Keratinocyte (primary cell): ENCODE data around the gene CDH16. TPM values are rescaled to one million over a fixed set of nuclear protein-coding genes. Genes with fewer than 3 reads are reported as not detected.

Experiments used
- DNase-seq: peaks from one replicate; pipeline ENCODE4 v3.0.0-alpha.2; 2011; ENCODE audit warnings: low read depth, missing footprints, low spot score
- FAIRE-seq: peaks from 2 replicates; lab custom pipeline; 2011; peaks lifted over from hg19 to GRCh38; lab: Jason Lieb, UNC
- H2AFZ ChIP-seq: 2 replicates; pipeline ENCODE4 v1.6.0; 2012; ENCODE audit warnings: low read length, control low read depth, inconsistent platforms; ENCODE audit not compliant: control insufficient read depth
- H3K27ac ChIP-seq: 2 replicates; pipeline ENCODE4 v1.5.1; 2011; ENCODE audit warnings: low read length; ENCODE audit not compliant: control insufficient read depth, insufficient read depth
- H3K27me3 ChIP-seq: 3 replicates; pipeline ENCODE4 v1.6.0; 2011; ENCODE audit warnings: low read length; ENCODE audit not compliant: control insufficient read depth, insufficient read depth; ENCODE audit errors: extremely low read depth
- H3K36me3 ChIP-seq, 2 experiments: 2 replicates in 1 of 2; 3 replicates in 1 of 2; pipeline ENCODE4 v1.5.1; 2011; ENCODE audit warnings: low read length in 2 of 2, mild to moderate bottlenecking in 1 of 2; ENCODE audit not compliant: control insufficient read depth in 2 of 2, insufficient read depth in 2 of 2; ENCODE audit errors: extremely low read depth in 1 of 2
- H3K4me1 ChIP-seq: 3 replicates; pipeline ENCODE4 v1.5.1; 2011; ENCODE audit warnings: low read length; ENCODE audit not compliant: control insufficient read depth, insufficient read depth; ENCODE audit errors: extremely low read depth
- H3K4me2 ChIP-seq: 3 replicates; pipeline ENCODE4 v1.6.0; 2011; ENCODE audit warnings: low read depth, low read length; ENCODE audit not compliant: control insufficient read depth, insufficient read depth; ENCODE audit errors: extremely low read depth
- H3K4me3 ChIP-seq, 3 experiments: fragments of 200-600 bp in 1 of 3; sonication (generic) in 1 of 3; 2 replicates in 2 of 3; 3 replicates in 1 of 3; pipeline ENCODE4 v1.5.1; 2011 to 2016; ENCODE audit warnings: low read length in 3 of 3, mild to moderate bottlenecking in 3 of 3, control low read depth in 2 of 3, inconsistent platforms in 1 of 3, low read depth in 1 of 3, mixed read lengths in 1 of 3, mixed run types in 1 of 3, moderate library complexity in 1 of 3; ENCODE audit not compliant: control insufficient read depth in 2 of 3, insufficient read depth in 2 of 3; ENCODE audit errors: extremely low read depth in 1 of 3
- H3K79me2 ChIP-seq: 2 replicates; pipeline ENCODE4 v1.6.0; 2012; ENCODE audit warnings: low read length; ENCODE audit not compliant: control insufficient read depth, insufficient read depth
- H3K9ac ChIP-seq: 3 replicates; pipeline ENCODE4 v1.6.0; 2011; ENCODE audit warnings: low read length; ENCODE audit not compliant: control insufficient read depth, insufficient read depth; ENCODE audit errors: extremely low read depth
- H3K9me1 ChIP-seq: 3 replicates; pipeline ENCODE4 v1.6.0; 2011; ENCODE audit warnings: low read length; ENCODE audit not compliant: control insufficient read depth, insufficient read depth; ENCODE audit errors: extremely low read depth
- H3K9me3 ChIP-seq: 2 replicates; pipeline ENCODE4 v1.5.1; 2012; ENCODE audit warnings: low read depth, low read length; ENCODE audit not compliant: control insufficient read depth
- H4K20me1 ChIP-seq: 3 replicates; pipeline ENCODE4 v1.6.0; 2011; ENCODE audit warnings: low read length; ENCODE audit not compliant: control insufficient read depth, insufficient read depth; ENCODE audit errors: extremely low read depth
- EZH2 ChIP-seq: IDR thresholded peaks from one replicate; pipeline ENCODE4 v1.6.1; 2012; ENCODE audit warnings: inconsistent platforms, mild to moderate bottlenecking, low read length, moderate library complexity
- dilution Hi-C: fragments of 300-500 bp; cut with MboI; formaldehyde crosslinking; loops from one replicate; pipeline ENCODE4 v1.7.0; 2020; ENCODE audit warnings: low sequenced_read_pairs; ENCODE audit not compliant: extremely low pct_ligation_motif_present
- polyA plus RNA-seq, 5 experiments: library from polyadenylated mRNA; depleted of rRNA in 3 of 5; stranded (reverse) in 3 of 5; stranded (forward) in 1 of 5; unstranded in 1 of 5; fragments of >200 nt; gene quantifications; 1 replicate in 1 of 5; 2 replicates in 3 of 5; 3 replicates in 1 of 5; pipeline versions ENCODE4 v1.2.1 to v1.2.3, GENCODE V29; 2011 to 2012; ENCODE audit warnings: missing spikeins in 2 of 5, low read depth in 1 of 5, low replicate concordance in 1 of 5
- TF ChIP-seq, protein P1 (sequence below), 3 experiments: IDR thresholded peaks in 1 of 3; conservative IDR thresholded peaks in 1 of 3; optimal IDR thresholded peaks in 1 of 3; 2 replicates in 2 of 3; 3 replicates in 1 of 3; pipeline versions ENCODE3 to v1.5.1; 2011; ENCODE audit warnings: low read length in 3 of 3, mild to moderate bottlenecking in 3 of 3, moderate library complexity in 2 of 3, control low read depth in 1 of 3, inconsistent platforms in 1 of 3; ENCODE audit not compliant: insufficient read depth in 2 of 3; ENCODE audit errors: extremely low read depth in 1 of 3

The CDH16 gene
- polyA plus RNA-seq, 1 donor (not counting 4 experiments of a cell fraction or from before 2014, with no cell fraction given) = 0.45 TPM

DNA sequence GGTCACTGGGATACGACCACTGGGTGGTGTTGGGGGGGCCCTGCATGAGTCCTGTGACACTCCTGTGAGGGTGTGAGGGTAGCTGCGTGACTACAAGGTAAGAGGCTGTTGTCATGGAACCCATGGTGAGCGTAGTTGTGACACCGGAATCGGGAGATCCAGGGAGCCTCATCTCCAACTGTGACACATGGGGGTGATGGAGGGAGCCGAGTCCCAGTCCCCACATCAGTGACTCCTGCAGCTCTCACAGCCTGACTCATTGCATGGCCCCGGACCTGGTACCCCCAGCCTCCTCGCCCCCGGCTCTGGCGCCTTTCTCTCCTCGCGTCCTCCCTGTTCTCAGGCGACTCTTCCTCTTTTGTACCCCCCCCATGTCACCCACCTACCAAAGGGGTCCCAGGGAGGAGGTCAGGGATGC, 14.2 kb downstream of the CDH16 start:
- TF ChIP-seq, protein P1, sequence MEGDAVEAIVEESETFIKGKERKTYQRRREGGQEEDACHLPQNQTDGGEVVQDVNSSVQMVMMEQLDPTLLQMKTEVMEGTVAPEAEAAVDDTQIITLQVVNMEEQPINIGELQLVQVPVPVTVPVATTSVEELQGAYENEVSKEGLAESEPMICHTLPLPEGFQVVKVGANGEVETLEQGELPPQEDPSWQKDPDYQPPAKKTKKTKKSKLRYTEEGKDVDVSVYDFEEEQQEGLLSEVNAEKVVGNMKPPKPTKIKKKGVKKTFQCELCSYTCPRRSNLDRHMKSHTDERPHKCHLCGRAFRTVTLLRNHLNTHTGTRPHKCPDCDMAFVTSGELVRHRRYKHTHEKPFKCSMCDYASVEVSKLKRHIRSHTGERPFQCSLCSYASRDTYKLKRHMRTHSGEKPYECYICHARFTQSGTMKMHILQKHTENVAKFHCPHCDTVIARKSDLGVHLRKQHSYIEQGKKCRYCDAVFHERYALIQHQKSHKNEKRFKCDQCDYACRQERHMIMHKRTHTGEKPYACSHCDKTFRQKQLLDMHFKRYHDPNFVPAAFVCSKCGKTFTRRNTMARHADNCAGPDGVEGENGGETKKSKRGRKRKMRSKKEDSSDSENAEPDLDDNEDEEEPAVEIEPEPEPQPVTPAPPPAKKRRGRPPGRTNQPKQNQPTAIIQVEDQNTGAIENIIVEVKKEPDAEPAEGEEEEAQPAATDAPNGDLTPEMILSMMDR (optimal IDR thresholded peaks at IDR 0.05 in 1 of 3, IDR thresholded peaks at IDR 0.05 in 1 of 3, conservative IDR thresholded peaks at IDR 0.05 in 1 of 3; ENCODE audit: extremely low read depth in 1 of 3, insufficient read depth in 2 of 3, low read length in 3 of 3) = no peak
- H3K27me3 ChIP-seq = peaks cover 3% of the 10 kb centered on the region
- H3K79me2 ChIP-seq = no peaks in the 10 kb centered on the region
- no peak for FAIRE-seq
- dilution Hi-C loops = no loop called here
- H3K9ac ChIP-seq = no peak overlapping the region
- no peak overlapping the region for H2AFZ ChIP-seq
- H3K4me3 ChIP-seq = no peak overlapping the region
- H3K9me3 ChIP-seq = no peaks in the 10 kb centered on the region
- H3K4me2 ChIP-seq = no peak overlapping the region
- H3K4me1 ChIP-seq = peaks cover 15% of the 10 kb centered on the region
- H3K27ac ChIP-seq = no peak overlapping the region
- no peaks in the 10 kb centered on the region for H3K36me3 ChIP-seq
- no peaks in the 10 kb centered on the region for H3K9me1 ChIP-seq
- DNase-seq = no peak
- no peaks in the 10 kb centered on the region for H4K20me1 ChIP-seq

DNA sequence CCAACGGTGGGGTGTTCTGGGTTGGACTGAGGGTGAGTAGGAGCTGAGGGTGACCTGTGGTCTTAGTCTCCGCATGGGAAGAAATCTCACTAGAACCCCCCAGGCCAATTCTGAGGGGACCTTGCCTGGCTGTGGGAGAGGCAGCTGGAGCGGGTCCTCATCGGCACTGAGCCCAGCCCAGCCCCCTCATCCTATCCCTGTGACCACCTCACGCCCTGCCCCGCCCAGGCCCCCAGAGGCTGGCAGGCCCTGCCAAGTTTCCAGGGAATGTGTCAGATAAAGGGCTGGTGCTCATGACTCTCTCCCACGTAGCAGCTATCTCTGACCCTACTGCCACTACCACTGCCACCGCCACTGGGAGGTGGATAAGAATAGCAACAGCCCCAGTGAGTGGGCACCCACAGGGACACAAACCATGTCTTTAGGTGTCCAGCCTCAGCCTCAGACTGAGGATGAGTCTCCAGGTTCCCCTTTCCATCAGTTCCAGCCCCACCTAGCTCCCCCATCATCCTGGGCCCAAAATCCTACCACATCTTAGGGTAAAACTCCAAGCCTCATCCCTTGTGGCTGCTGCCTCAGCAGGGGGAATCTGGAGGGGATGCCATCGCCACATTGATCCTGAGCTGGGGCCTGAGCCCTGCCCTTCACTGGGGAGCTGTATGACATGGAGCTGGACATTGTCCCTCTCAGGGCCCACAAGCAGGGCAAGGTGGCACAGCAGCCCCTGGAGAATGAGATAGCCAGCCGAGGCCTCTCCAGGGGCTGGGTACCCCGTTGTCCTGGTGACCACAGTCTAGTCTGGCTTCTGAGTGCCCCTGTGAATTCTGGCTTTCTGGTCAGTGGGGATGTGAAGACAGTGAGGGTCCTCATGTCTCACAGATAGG, 14.9 kb downstream of the CDH16 start:
- H3K4me3 ChIP-seq = no peak overlapping the region
- H3K9me3 ChIP-seq = no peaks in the 10 kb centered on the region
- H3K9me1 ChIP-seq = no peaks in the 10 kb centered on the region
- no peaks in the 10 kb centered on the region for H3K79me2 ChIP-seq
- FAIRE-seq = no peak
- no peak overlapping the region for H3K27ac ChIP-seq
- dilution Hi-C loops = no loop called here
- no peaks in the 10 kb centered on the region for H3K36me3 ChIP-seq
- H3K4me2 ChIP-seq = no peak overlapping the region
- H3K9ac ChIP-seq = no peak overlapping the region
- TF ChIP-seq, protein P1 (optimal IDR thresholded peaks at IDR 0.05 in 1 of 3, IDR thresholded peaks at IDR 0.05 in 1 of 3, conservative IDR thresholded peaks at IDR 0.05 in 1 of 3; ENCODE audit: extremely low read depth in 1 of 3, insufficient read depth in 2 of 3, low read length in 3 of 3) = no peak
- TF ChIP-seq EZH2 = no peak
- peaks cover 15% of the 10 kb centered on the region for H3K4me1 ChIP-seq
- no peak overlapping the region for H2AFZ ChIP-seq
- DNase-seq = no peak
- H3K27me3 ChIP-seq = peaks cover 3% of the 10 kb centered on the region
- no peaks in the 10 kb centered on the region for H4K20me1 ChIP-seq
